Choroid plexus epithelial cell (primary cell): ENCODE measurements around the gene RAB5IF.

ENCODE experiments used
- DNase-seq: peaks from one replicate; pipeline ENCODE4 v3.0.0-alpha.2; 2010; ENCODE audit warnings: low read depth
- H3K4me3 ChIP-seq: 2 replicates; pipeline ENCODE4 v1.5.1; 2011; ENCODE audit warnings: low read depth, mild to moderate bottlenecking, control low read depth, low read length, moderate library complexity
- CTCF ChIP-seq: conservative IDR thresholded peaks from 2 replicates; pipeline ENCODE4 v1.5.1; 2011; ENCODE audit warnings: low read depth, mild to moderate bottlenecking, control low read depth, inconsistent platforms, low read length, moderate library complexity

Gene RAB5IF

GRCh38 chr20:36620917-36621316 lies 15.3 kb downstream of the RAB5IF start:
- H3K4me3 ChIP-seq, result no peak overlapping the region
- no peak for DNase-seq
- no peak for TF ChIP-seq CTCF

GRCh38 chr20:36623444-36623843 lies 17.9 kb downstream of the RAB5IF start:
- no peak overlapping the region for H3K4me3 ChIP-seq
- TF ChIP-seq CTCF, result no peak
- DNase-seq, result no peak

GRCh38 chr20:36624068-36624943 lies 18.7 kb downstream of the RAB5IF start:
- no peak overlapping the region for H3K4me3 ChIP-seq
- no peak for TF ChIP-seq CTCF
- peak; percentile 33 for DNase-seq

GRCh38 chr20:36624944-36625324 lies 19.4 kb downstream of the RAB5IF start:
- no peak for TF ChIP-seq CTCF
- H3K4me3 ChIP-seq, result no peak overlapping the region
- DNase-seq, result no peak

GRCh38 chr20:36628076-36628475 lies 22.5 kb downstream of the RAB5IF start:
- peak; percentile 89 for DNase-seq
- no peak for TF ChIP-seq CTCF
- H3K4me3 ChIP-seq, result no peak overlapping the region

GRCh38 chr20:36629719-36630681 lies 24.4 kb downstream of the RAB5IF start:
- no peak for TF ChIP-seq CTCF
- peak; percentile 52 for DNase-seq
- H3K4me3 ChIP-seq, result no peak overlapping the region
